GM12878 (cell line): ENCODE measurements around the gene SRI. TPM values are rescaled to one million over a fixed set of nuclear protein-coding genes. Genes with fewer than 3 reads are reported as not detected.
A peak's percentile ranks its signal among the peaks of the same experiment; 100 is the strongest.

Experiments
- NFYB ChIP-seq: IDR thresholded peaks from 2 replicates; pipeline ENCODE4 v1.6.1; 2011; ENCODE audit warnings: low read depth, mild to moderate bottlenecking, low read length, improper control_type of control experiment, moderate library complexity; ENCODE audit not compliant: insufficient read depth
- SREBF1 ChIP-seq: IDR thresholded peaks from 2 replicates; pipeline ENCODE4 v1.6.1; 2012; ENCODE audit warnings: mild to moderate bottlenecking, low read length
- TCF3 ChIP-seq: IDR thresholded peaks from 2 replicates; pipeline ENCODE4 v1.6.1; 2012; ENCODE audit warnings: low read depth, mild to moderate bottlenecking, low read length, borderline replicate concordance; ENCODE audit not compliant: insufficient read depth
- WRNIP1 ChIP-seq: IDR thresholded peaks from 2 replicates; pipeline ENCODE4 v1.6.1; 2011; ENCODE audit warnings: low read depth, low read length, improper control_type of control experiment, borderline replicate concordance
- YBX1 ChIP-seq: fragments of 450-650 bp; IDR thresholded peaks from 2 replicates; pipeline ENCODE4 v1.6.1; 2016; ENCODE audit warnings: antibody characterized with exemption
- ZSCAN29 ChIP-seq: fragments of 450-650 bp; IDR thresholded peaks from 2 replicates; pipeline ENCODE4 v1.6.1; 2017; ENCODE audit warnings: mild to moderate bottlenecking, moderate library complexity
- polyA plus RNA-seq, 11 experiments: library from polyadenylated mRNA; depleted of rRNA in 4 of 11; unstranded in 6 of 11; stranded (reverse) in 5 of 11; fragments of >200 nt; fragmentation: Nextera tagmentation in 4 of 11; fragmentation: Illumina TruSeq in 1 of 11; extraction: Ambion mirVana in 4 of 11; extraction: Trizol in 1 of 11; gene quantifications; 1 replicate in 1 of 11; 2 replicates in 10 of 11; pipeline versions ENCODE4 v1.2.1 to v1.2.3, GENCODE V29; 2011 to 2016; ENCODE audit warnings: inconsistent platforms in 2 of 11, missing spikeins in 2 of 11, low read depth in 1 of 11
- total RNA-seq, 4 experiments: library from RNA; depleted of rRNA in 3 of 4; stranded (reverse); fragments of >200 nt in 3 of 4; fragmentation: Illumina TruSeq in 1 of 4; extraction: Trizol in 1 of 4; gene quantifications; 2 replicates each; pipeline versions ENCODE4 v1.2.1 to v1.2.3, GENCODE V29; 2013 to 2021
- TF ChIP-seq, protein P1 (sequence below): fragments of 450-650 bp; formaldehyde crosslinking; IDR thresholded peaks from 2 replicates; pipeline ENCODE4 v1.5.0; 2022; ENCODE audit warnings: mild to moderate bottlenecking, missing genetic modification characterization
- TF ChIP-seq, protein P2 (sequence below), 3 experiments: IDR thresholded peaks in 2 of 3; conservative IDR thresholded peaks in 1 of 3; 2 replicates each; pipeline ENCODE4 v1.5.1; 2011; ENCODE audit warnings: low read depth in 3 of 3, low read length in 3 of 3, mild to moderate bottlenecking in 3 of 3, control low read depth in 2 of 3, moderate library complexity in 2 of 3, inconsistent platforms in 1 of 3, mixed read lengths in 1 of 3; ENCODE audit not compliant: control insufficient read depth in 2 of 3, insufficient read depth in 1 of 3; ENCODE audit errors: extremely low read depth in 1 of 3
- TF ChIP-seq, protein P3 (sequence below): IDR thresholded peaks from 2 replicates; pipeline ENCODE4 v1.6.1; 2012; ENCODE audit warnings: low read depth, low read length, improper control_type of control experiment

SRI gene
- total and polyA plus RNA-seq, 10 of the 15 experiments (the other 5 are each of a cell fraction or from before 2014, with no cell fraction given) = 94.7 to 588 (median 242) TPM

DNA sequence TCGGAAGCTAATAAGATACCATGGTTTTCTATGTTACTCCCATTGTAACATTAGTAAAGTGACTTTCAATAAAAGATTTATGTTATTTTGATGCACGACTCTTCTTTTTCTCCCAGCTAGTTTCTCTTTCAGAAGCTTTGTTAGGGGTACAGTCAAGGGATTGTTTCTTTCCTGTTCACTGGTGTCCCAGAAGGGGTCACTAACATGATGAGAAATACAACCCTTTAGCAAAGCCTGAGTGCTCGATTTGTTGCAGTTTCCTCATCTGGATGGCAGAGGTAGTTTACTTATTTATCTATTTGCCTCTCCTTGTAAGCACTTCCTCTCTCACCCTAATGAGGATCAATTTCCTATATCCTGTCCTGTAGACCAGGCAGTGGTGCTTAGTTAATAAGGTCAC, 17.0 kb downstream of the SRI start (continued):
- TF ChIP-seq WRNIP1 = no peak
- TF ChIP-seq SREBF1 = no peak
- TF ChIP-seq, protein P1, sequence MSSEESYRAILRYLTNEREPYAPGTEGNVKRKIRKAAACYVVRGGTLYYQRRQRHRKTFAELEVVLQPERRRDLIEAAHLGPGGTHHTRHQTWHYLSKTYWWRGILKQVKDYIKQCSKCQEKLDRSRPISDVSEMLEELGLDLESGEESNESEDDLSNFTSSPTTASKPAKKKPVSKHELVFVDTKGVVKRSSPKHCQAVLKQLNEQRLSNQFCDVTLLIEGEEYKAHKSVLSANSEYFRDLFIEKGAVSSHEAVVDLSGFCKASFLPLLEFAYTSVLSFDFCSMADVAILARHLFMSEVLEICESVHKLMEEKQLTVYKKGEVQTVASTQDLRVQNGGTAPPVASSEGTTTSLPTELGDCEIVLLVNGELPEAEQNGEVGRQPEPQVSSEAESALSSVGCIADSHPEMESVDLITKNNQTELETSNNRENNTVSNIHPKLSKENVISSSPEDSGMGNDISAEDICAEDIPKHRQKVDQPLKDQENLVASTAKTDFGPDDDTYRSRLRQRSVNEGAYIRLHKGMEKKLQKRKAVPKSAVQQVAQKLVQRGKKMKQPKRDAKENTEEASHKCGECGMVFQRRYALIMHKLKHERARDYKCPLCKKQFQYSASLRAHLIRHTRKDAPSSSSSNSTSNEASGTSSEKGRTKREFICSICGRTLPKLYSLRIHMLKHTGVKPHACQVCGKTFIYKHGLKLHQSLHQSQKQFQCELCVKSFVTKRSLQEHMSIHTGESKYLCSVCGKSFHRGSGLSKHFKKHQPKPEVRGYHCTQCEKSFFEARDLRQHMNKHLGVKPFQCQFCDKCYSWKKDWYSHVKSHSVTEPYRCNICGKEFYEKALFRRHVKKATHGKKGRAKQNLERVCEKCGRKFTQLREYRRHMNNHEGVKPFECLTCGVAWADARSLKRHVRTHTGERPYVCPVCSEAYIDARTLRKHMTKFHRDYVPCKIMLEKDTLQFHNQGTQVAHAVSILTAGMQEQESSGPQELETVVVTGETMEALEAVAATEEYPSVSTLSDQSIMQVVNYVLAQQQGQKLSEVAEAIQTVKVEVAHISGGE (CRISPR knock-in tag) = no peak
- TF ChIP-seq, protein P2, sequence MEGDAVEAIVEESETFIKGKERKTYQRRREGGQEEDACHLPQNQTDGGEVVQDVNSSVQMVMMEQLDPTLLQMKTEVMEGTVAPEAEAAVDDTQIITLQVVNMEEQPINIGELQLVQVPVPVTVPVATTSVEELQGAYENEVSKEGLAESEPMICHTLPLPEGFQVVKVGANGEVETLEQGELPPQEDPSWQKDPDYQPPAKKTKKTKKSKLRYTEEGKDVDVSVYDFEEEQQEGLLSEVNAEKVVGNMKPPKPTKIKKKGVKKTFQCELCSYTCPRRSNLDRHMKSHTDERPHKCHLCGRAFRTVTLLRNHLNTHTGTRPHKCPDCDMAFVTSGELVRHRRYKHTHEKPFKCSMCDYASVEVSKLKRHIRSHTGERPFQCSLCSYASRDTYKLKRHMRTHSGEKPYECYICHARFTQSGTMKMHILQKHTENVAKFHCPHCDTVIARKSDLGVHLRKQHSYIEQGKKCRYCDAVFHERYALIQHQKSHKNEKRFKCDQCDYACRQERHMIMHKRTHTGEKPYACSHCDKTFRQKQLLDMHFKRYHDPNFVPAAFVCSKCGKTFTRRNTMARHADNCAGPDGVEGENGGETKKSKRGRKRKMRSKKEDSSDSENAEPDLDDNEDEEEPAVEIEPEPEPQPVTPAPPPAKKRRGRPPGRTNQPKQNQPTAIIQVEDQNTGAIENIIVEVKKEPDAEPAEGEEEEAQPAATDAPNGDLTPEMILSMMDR (IDR thresholded peaks at IDR 0.05 in 2 of 3, conservative IDR thresholded peaks at IDR 0.05 in 1 of 3; ENCODE audit: control insufficient read depth in 2 of 3, extremely low read depth in 1 of 3, insufficient read depth in 1 of 3, low read depth in 3 of 3, low read length in 3 of 3) = peak in 1 of 3 experiments; percentile 2; a peak in 1 of 6 replicates
- TF ChIP-seq NFYB = no peak
- no peak for TF ChIP-seq ZSCAN29
- no peak for TF ChIP-seq YBX1
- no peak for TF ChIP-seq TCF3
- TF ChIP-seq, protein P3, sequence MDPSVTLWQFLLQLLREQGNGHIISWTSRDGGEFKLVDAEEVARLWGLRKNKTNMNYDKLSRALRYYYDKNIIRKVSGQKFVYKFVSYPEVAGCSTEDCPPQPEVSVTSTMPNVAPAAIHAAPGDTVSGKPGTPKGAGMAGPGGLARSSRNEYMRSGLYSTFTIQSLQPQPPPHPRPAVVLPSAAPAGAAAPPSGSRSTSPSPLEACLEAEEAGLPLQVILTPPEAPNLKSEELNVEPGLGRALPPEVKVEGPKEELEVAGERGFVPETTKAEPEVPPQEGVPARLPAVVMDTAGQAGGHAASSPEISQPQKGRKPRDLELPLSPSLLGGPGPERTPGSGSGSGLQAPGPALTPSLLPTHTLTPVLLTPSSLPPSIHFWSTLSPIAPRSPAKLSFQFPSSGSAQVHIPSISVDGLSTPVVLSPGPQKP = no peak
